Liver (tissue), 9 donors: ENCODE results near the gene BICRA. TPM values are rescaled to one million over a fixed set of nuclear protein-coding genes. Genes with fewer than 3 reads are reported as not detected.

Source experiments
- DNase-seq: peaks from one replicate; pipeline ENCODE4 v3.0.0-alpha.2; 2017; ENCODE audit warnings: low spot score
- H3K27ac ChIP-seq, 2 donors: one replicate each; pipeline ENCODE4 v1.7.0; 2013; ENCODE audit warnings: inconsistent platforms in 2 of 2, low read length in 2 of 2, control low read depth in 1 of 2, low read depth in 1 of 2, mild to moderate bottlenecking in 1 of 2
- H3K27me3 ChIP-seq, 4 donors: one replicate each; pipeline versions ENCODE4 v1.6.1 to v1.7.0; 2013; ENCODE audit warnings: low read length in 3 of 4, inconsistent platforms in 1 of 4, mild to moderate bottlenecking in 1 of 4, moderate library complexity in 1 of 4; ENCODE audit not compliant: control insufficient read depth in 4 of 4, insufficient read depth in 4 of 4
- H3K36me3 ChIP-seq, 4 donors: one replicate each; pipeline versions ENCODE4 v1.6.1 to v1.7.0; 2013; ENCODE audit warnings: low read length in 3 of 4, mild to moderate bottlenecking in 3 of 4, low read depth in 1 of 4, moderate library complexity in 1 of 4; ENCODE audit not compliant: control insufficient read depth in 4 of 4, insufficient read depth in 3 of 4
- H3K4me1 ChIP-seq, 4 donors: one replicate each; pipeline versions ENCODE4 v1.6.1 to v1.7.0; 2013; ENCODE audit warnings: low read length in 3 of 4, mild to moderate bottlenecking in 3 of 4, moderate library complexity in 1 of 4; ENCODE audit not compliant: control insufficient read depth in 4 of 4, insufficient read depth in 4 of 4
- H3K4me3 ChIP-seq, 3 donors: one replicate each; pipeline versions ENCODE4 v1.6.1 to v1.7.0; 2013; ENCODE audit warnings: low read length in 3 of 3, control low read depth in 1 of 3, low read depth in 1 of 3, mild to moderate bottlenecking in 1 of 3
- H3K9ac ChIP-seq, 2 donors: one replicate each; pipeline ENCODE4 v1.7.0; 2013; ENCODE audit warnings: low read length in 2 of 2, mild to moderate bottlenecking in 2 of 2, moderate library complexity in 2 of 2, control low read depth in 1 of 2, low read depth in 1 of 2
- H3K9me3 ChIP-seq, 4 donors: one replicate each; pipeline versions ENCODE4 v1.6.1 to v1.7.0; 2013; ENCODE audit warnings: low read length in 3 of 4; ENCODE audit not compliant: control insufficient read depth in 4 of 4
- ATF3 ChIP-seq: IDR thresholded peaks from 2 replicates; pipeline ENCODE4 v1.6.1; 2016; ENCODE audit warnings: antibody characterized with exemption
- EGR1 ChIP-seq, 2 donors: IDR thresholded peaks; 2 replicates each; pipeline ENCODE4 v1.6.1; 2016 to 2018; ENCODE audit warnings: antibody characterized with exemption in 2 of 2, low read depth in 2 of 2
- FOXA2 ChIP-seq: IDR thresholded peaks from 2 replicates; pipeline ENCODE4 v1.6.1; 2016; ENCODE audit warnings: antibody characterized with exemption
- GABPA ChIP-seq, 2 donors: IDR thresholded peaks in 1 of 2; conservative IDR thresholded peaks in 1 of 2; 2 replicates each; pipeline ENCODE4 v1.6.1; 2016; ENCODE audit warnings: antibody characterized with exemption in 2 of 2, mild to moderate bottlenecking in 1 of 2, moderate library complexity in 1 of 2
- HNF4A ChIP-seq, 2 donors: conservative IDR thresholded peaks; 2 replicates each; pipeline ENCODE4 v1.6.1; 2016; ENCODE audit warnings: antibody characterized with exemption in 2 of 2, mild to moderate bottlenecking in 2 of 2
- JUND ChIP-seq, 2 donors: IDR thresholded peaks; 2 replicates each; pipeline ENCODE4 v1.6.1; 2016; ENCODE audit warnings: antibody characterized with exemption in 2 of 2
- NR2F2 ChIP-seq: IDR thresholded peaks from 2 replicates; pipeline ENCODE4 v1.6.1; 2016; ENCODE audit warnings: antibody characterized with exemption
- RAD21 ChIP-seq, 2 donors: IDR thresholded peaks; 2 replicates each; pipeline ENCODE4 v1.6.1; 2016; ENCODE audit warnings: antibody characterized with exemption in 2 of 2, mild to moderate bottlenecking in 2 of 2
- RXRA ChIP-seq, 2 donors: IDR thresholded peaks; 2 replicates each; pipeline ENCODE4 v1.6.1; 2017 to 2018; ENCODE audit warnings: antibody characterized with exemption in 2 of 2, mild to moderate bottlenecking in 1 of 2
- SP1 ChIP-seq: IDR thresholded peaks from 2 replicates; pipeline ENCODE4 v1.6.1; 2018; ENCODE audit warnings: antibody characterized with exemption, mild to moderate bottlenecking
- TAF1 ChIP-seq: conservative IDR thresholded peaks from 2 replicates; pipeline ENCODE4 v1.6.1; 2016; ENCODE audit warnings: antibody characterized with exemption, mild to moderate bottlenecking
- YY1 ChIP-seq: IDR thresholded peaks from 2 replicates; pipeline ENCODE4 v1.6.1; 2016; ENCODE audit warnings: antibody characterized with exemption, mild to moderate bottlenecking
- WGBS: extraction: QIAGEN DNeasy Blood & Tissue Kit; methylation state at CpG from one replicate; pipeline ENCODE4 v1.1.7; 2013; 5-methylcytosine and 5-hydroxymethylcytosine counted together
- polyA plus RNA-seq, 2 donors: library from polyadenylated mRNA; stranded (reverse) in 1 of 2; unstranded in 1 of 2; fragments of 200-250 nt in 1 of 2; fragments of >200 nt in 1 of 2; fragmentation: Nextera tagmentation in 1 of 2; extraction: Ambion mirVana in 1 of 2; gene quantifications; one replicate each; pipeline versions ENCODE4 v1.2.1 to v1.2.3, GENCODE V29; 2013 to 2015
- total RNA-seq, 2 donors: library from RNA; depleted of rRNA; stranded (reverse); fragments of >200 nt; gene quantifications; one replicate each; pipeline ENCODE4 v1.2.3, GENCODE V29; 2014
- TF ChIP-seq, protein P1 (sequence below): IDR thresholded peaks from 2 replicates; pipeline ENCODE4 v1.6.1; 2016; ENCODE audit warnings: antibody characterized with exemption
- TF ChIP-seq, protein P2 (sequence below): IDR thresholded peaks from 2 replicates; pipeline ENCODE4 v1.6.1; 2016; ENCODE audit warnings: antibody characterized with exemption
- TF ChIP-seq, protein P3 (sequence below): fragments of 150-350 bp; IDR thresholded peaks from 2 replicates; pipeline ENCODE4 v1.5.1; 2017; ENCODE audit warnings: improper control_type of control experiment, low read depth, low read length; ENCODE audit not compliant: missing input control
- TF ChIP-seq, protein P4 (sequence below): IDR thresholded peaks from 2 replicates; pipeline ENCODE4 v1.6.1; 2016; ENCODE audit warnings: antibody characterized with exemption, mild to moderate bottlenecking
- donor health status: healthy.
- donor health status: healthy.
- donor health status: healthy.
- donor health status: healthy.
- donor health status: healthy.

The BICRA gene
- total and polyA plus RNA-seq, 4 donors: 0.63 to 8.9 (median 3.0) TPM

DNA sequence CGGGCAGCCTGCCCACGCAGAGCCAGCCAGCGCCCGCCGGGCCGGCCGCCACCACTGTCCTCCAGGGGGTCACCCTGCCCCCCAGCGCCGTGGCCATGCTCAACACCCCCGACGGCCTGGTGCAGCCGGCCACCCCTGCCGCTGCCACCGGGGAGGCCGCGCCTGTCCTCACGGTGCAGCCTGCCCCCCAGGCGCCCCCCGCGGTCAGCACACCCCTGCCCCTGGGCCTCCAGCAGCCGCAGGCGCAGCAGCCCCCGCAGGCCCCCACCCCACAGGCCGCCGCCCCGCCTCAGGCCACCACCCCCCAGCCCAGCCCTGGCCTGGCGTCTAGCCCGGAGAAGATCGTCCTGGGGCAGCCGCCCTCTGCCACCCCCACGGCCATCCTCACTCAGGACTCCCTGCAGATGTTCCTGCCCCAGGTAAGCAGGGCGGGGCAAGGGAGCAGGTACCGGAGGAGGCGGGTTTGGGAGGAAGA, 72.0 kb downstream of the BICRA start:
- no peak for DNase-seq
- Histone ChIP-seq H3K27ac (no peak overlapping the region), H3K36me3 (peaks cover 0 to 30% (median 14%) of the 10 kb centered on the region in 4 donors), H3K4me3 (no peak overlapping the region), H3K27me3 (no peaks in the 10 kb centered on the region), H3K9ac (no peak overlapping the region), H3K9me3 (no peaks in the 10 kb centered on the region), H3K4me1 (no peaks in the 10 kb centered on the region)
- TF ChIP-seq HNF4A (conservative IDR thresholded peaks at IDR 0.05) (no peak), RAD21 (IDR thresholded peaks at IDR 0.05) (no peak), SP1 (no peak), YY1 (no peak), ATF3 (no peak), RXRA (IDR thresholded peaks at IDR 0.05) (no peak), NR2F2 (no peak), EGR1 (IDR thresholded peaks at IDR 0.05; ENCODE audit: low read depth in 2 of 2) (no peak)
- WGBS: 94% methylated on average over 34 of the region's 34 CpGs

- no peaks in the 10 kb centered on the region for H3K27me3 ChIP-seq
- H3K27ac ChIP-seq: no peak overlapping the region
- H3K36me3 ChIP-seq: peaks cover 0 to 31% (median 13%) of the 10 kb centered on the region in 4 donors
- H3K4me1 ChIP-seq: no peaks in the 10 kb centered on the region
- TF ChIP-seq RXRA (IDR thresholded peaks at IDR 0.05) (no peak), SP1 (no peak), NR2F2 (no peak), EGR1 (IDR thresholded peaks at IDR 0.05; ENCODE audit: low read depth in 2 of 2) (no peak), HNF4A (conservative IDR thresholded peaks at IDR 0.05) (no peak), ATF3 (no peak), JUND (IDR thresholded peaks at IDR 0.05) (no peak), YY1 (no peak), FOXA2 (no peak), GABPA (IDR thresholded peaks at IDR 0.05 in 1 of 2, conservative IDR thresholded peaks at IDR 0.05 in 1 of 2) (no peak), TAF1 (no peak)
- TF ChIP-seq, protein P1, sequence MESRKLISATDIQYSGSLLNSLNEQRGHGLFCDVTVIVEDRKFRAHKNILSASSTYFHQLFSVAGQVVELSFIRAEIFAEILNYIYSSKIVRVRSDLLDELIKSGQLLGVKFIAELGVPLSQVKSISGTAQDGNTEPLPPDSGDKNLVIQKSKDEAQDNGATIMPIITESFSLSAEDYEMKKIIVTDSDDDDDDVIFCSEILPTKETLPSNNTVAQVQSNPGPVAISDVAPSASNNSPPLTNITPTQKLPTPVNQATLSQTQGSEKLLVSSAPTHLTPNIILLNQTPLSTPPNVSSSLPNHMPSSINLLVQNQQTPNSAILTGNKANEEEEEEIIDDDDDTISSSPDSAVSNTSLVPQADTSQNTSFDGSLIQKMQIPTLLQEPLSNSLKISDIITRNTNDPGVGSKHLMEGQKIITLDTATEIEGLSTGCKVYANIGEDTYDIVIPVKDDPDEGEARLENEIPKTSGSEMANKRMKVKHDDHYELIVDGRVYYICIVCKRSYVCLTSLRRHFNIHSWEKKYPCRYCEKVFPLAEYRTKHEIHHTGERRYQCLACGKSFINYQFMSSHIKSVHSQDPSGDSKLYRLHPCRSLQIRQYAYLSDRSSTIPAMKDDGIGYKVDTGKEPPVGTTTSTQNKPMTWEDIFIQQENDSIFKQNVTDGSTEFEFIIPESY: no peak
- TF ChIP-seq, protein P2, sequence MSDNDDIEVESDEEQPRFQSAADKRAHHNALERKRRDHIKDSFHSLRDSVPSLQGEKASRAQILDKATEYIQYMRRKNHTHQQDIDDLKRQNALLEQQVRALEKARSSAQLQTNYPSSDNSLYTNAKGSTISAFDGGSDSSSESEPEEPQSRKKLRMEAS: no peak
- TF ChIP-seq, protein P3, sequence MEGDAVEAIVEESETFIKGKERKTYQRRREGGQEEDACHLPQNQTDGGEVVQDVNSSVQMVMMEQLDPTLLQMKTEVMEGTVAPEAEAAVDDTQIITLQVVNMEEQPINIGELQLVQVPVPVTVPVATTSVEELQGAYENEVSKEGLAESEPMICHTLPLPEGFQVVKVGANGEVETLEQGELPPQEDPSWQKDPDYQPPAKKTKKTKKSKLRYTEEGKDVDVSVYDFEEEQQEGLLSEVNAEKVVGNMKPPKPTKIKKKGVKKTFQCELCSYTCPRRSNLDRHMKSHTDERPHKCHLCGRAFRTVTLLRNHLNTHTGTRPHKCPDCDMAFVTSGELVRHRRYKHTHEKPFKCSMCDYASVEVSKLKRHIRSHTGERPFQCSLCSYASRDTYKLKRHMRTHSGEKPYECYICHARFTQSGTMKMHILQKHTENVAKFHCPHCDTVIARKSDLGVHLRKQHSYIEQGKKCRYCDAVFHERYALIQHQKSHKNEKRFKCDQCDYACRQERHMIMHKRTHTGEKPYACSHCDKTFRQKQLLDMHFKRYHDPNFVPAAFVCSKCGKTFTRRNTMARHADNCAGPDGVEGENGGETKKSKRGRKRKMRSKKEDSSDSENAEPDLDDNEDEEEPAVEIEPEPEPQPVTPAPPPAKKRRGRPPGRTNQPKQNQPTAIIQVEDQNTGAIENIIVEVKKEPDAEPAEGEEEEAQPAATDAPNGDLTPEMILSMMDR: no peak
- TF ChIP-seq, protein P4, sequence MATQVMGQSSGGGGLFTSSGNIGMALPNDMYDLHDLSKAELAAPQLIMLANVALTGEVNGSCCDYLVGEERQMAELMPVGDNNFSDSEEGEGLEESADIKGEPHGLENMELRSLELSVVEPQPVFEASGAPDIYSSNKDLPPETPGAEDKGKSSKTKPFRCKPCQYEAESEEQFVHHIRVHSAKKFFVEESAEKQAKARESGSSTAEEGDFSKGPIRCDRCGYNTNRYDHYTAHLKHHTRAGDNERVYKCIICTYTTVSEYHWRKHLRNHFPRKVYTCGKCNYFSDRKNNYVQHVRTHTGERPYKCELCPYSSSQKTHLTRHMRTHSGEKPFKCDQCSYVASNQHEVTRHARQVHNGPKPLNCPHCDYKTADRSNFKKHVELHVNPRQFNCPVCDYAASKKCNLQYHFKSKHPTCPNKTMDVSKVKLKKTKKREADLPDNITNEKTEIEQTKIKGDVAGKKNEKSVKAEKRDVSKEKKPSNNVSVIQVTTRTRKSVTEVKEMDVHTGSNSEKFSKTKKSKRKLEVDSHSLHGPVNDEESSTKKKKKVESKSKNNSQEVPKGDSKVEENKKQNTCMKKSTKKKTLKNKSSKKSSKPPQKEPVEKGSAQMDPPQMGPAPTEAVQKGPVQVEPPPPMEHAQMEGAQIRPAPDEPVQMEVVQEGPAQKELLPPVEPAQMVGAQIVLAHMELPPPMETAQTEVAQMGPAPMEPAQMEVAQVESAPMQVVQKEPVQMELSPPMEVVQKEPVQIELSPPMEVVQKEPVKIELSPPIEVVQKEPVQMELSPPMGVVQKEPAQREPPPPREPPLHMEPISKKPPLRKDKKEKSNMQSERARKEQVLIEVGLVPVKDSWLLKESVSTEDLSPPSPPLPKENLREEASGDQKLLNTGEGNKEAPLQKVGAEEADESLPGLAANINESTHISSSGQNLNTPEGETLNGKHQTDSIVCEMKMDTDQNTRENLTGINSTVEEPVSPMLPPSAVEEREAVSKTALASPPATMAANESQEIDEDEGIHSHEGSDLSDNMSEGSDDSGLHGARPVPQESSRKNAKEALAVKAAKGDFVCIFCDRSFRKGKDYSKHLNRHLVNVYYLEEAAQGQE: no peak
- WGBS: 92% methylated on average over 6 of the region's 6 CpGs
- H3K4me3 ChIP-seq: no peak overlapping the region
- no peak overlapping the region for H3K9ac ChIP-seq
- H3K9me3 ChIP-seq: no peaks in the 10 kb centered on the region
- no peak for DNase-seq
Measured at GRCh38 chr19:47681388-47681787, 72.5 kb downstream of the BICRA start.
